Activated CD4-positive, CD25-positive, alpha-beta regulatory T cell treated with anti-CD3 and anti-CD28 coated beads, Interleukin-2, amount 50 U/mL, for 24 hours (primary cell): Measurements from ENCODE around the gene GLS.
"Not testable (repeated sequence)": the region's sequence is repeated elsewhere in the genome, so short reads cannot be mapped to it uniquely, and the experiment has no call there.

Experiments
- ATAC-seq, 2 donors: fragments of 150-1000 bp; cut with Tn5 transposase; one replicate each; pipeline ENCODE4 v1.10.0; 2021; ENCODE audit warnings: mild to moderate bottlenecking in 1 of 2, moderate library complexity in 1 of 2

The GLS gene

GRCh38 chr2:190935054-190935453, 54.4 kb downstream of the GLS start:
- ATAC-seq = no peak

DNA sequence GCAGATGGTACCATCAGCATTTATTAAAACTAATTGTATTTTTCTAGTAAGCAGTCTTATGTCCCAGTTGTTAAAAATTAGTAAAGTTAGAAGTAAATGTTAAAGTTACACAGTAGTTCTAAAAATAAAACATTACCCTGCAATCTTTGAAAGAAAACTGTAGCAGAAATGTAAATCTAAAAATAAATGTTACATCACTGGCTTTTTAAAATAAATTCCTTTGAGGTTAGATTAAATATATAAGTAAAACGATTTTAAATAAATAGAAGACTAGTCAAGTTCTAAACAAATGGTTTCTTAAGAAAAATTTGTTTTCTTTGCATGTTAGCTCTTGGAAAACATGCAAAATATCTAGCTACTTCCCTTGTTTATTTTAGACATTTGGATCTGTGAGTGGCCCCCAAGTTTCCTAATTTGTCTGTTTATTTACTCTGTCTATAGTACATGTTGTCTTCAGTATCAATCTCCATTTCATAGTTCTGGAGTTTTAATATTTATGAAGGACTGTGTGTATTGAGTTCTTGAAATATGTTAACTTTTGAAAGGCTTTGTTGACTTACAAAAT, 58.2 kb downstream of the GLS start:
- no peak for ATAC-seq

- ATAC-seq = no peak
Observed at GRCh38 chr2:190940454-190940853, 59.8 kb downstream of the GLS start.

GRCh38 chr2:190941571-190941970, 61.0 kb downstream of the GLS start:
- ATAC-seq = no peak

GRCh38 chr2:190942697-190943096, 62.1 kb downstream of the GLS start:
- ATAC-seq = no peak

DNA sequence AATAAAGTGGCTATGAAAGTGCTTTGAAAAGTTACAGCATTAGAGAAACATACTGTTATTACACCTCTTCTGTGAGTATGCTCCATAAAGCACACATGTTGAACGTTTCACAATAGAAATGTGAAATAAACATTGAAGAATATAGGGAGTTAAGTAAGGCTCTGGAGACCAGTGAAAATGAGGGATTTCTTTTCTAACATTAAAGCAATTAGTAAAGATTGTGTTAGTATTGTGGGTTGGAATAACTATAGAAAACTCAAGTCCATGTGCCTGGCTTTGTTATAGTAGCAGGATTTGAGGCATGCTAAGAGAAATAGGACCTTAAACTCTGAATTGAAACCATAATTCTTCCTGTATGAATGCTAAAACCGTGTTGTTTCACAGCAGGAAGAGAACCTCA, 63.1 kb downstream of the GLS start:
- no peak for ATAC-seq

- ATAC-seq = no peak
Observed at GRCh38 chr2:190947141-190947540, 66.5 kb downstream of the GLS start.

- peak; percentile 76 to 77 for ATAC-seq
Observed at GRCh38 chr2:190947711-190948251, 67.2 kb downstream of the GLS start.

DNA sequence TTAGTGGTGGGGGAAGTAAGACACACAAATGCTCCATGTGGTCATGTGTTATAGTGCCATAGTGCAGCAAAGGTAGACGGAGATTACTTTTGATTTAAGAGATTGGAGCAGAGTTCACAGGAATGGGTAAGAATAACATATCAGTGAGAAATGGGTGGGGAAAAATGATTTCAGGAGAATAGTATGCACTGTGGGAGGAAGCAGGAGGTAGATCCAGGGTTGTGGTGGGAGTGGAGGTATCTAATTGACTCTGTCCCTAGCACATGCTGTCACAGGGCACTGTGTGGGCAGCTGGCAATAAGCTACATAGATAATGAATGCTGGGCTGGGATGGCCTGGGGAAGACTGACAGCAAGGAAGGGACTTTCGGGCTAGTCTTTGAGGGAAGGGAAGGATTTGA, 68.0 kb downstream of the GLS start:
- ATAC-seq = no peak

- ATAC-seq = no peak
Observed at GRCh38 chr2:190950566-190950991, 70.0 kb downstream of the GLS start.

DNA sequence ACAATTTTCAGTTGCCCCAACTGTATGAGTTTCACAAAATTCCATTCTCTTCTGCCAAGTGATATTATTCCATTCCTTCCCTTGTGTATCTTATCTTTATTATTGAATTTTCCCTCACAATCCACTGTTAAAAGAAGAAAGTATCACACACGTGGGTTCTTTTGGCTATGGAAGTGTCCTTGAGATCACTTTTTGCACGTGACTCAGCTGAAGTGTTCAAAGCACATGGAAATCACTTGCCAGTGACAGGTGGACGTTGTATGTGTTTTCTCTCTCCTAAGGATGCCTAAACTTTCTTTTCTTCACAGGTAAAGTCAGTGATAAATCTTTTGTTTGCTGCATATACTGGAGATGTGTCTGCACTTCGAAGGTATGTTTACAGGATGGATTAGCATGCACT, 72.6 kb downstream of the GLS start:
- no peak for ATAC-seq

DNA sequence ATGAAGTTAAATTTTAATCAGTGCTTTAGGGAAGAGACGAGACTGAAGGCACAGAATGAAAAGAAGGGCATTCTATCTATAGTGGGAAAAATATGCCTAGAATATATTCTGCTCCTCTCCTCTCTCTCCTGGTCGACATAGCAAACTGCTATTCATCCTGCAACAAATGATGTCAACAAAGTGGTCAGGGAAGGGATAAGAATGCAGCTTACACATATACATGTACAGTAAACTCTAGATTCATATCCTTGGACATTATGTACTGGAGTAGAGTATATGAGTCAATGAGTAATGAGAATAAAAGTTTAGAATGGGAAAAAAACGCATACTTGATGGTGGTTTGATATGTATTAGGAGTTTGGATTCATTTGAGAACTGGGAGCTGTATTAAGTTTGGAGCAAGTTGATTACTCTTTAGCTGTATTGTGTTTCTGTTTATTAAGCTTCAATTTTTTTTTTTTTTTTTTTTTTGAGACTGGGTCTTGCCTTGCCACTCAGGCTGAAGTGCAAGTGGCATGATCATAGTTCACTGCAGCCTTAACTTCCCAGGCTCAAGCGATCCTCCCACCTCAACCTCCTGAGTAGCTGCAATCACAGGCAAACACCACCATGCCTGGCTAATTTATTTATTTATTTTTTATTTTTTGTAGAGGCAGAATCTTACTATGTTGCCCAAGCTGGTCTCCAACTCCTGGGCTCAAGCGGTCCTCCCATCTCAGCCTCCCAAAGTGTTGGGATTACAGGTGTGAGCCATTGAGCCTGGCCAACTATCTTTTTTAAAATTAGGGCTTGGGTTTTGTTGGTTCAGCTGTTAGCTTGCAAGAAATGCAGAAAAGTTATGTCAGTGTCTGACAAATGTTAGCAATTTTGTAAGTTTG, 79.5 kb downstream of the GLS start:
- no peak for ATAC-seq

DNA sequence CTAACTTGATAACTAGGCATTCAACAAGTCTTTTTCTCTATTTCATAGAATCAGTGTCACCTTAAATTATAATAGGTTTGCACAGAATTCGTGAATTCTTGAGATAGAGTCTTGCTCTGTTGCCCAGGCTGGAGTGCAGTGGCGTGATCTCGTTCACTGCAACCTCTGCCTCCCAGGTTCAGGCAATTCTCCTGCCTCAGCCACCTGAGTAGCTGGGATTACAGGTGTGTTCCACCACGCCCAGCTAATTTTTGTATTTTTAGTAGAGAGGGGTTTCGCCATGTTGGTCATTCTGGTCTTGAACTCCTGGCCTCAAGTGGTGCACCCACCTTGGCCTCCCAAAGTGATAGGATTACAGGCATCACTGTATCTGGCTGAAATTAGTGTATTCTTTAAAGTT, 80.5 kb downstream of the GLS start:
- ATAC-seq = not testable (repeated sequence)

DNA sequence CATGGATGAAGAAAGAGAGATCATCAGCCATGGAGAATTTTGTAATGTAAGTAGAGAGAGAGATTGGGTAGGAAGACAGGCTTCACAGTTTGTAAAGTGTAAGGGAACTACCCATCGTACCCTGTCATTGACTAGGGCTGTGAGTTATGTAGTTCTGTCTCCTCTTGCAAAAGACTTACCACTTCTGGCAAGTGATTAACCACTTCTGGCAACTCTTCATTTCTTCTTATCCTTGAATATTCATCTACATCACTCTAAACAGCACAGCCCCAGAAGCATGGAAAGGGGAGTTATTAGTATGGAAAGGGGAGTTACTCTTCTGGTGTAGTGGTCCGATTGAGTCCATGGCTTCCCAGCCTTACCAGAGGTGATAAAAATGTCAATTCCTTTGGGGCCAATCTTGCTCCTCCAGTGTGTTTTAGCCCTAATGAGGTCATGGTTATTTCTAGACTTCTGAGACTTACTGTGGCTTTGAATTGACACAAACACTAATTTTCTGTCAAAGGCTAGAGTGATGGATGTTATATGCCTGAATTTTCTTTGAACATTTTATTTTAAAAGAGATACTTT, 81.4 kb downstream of the GLS start:
- ATAC-seq = peak; percentile 3 to 11

- no peak for ATAC-seq
Observed at GRCh38 chr2:190963088-190963487, 82.5 kb downstream of the GLS start.

DNA sequence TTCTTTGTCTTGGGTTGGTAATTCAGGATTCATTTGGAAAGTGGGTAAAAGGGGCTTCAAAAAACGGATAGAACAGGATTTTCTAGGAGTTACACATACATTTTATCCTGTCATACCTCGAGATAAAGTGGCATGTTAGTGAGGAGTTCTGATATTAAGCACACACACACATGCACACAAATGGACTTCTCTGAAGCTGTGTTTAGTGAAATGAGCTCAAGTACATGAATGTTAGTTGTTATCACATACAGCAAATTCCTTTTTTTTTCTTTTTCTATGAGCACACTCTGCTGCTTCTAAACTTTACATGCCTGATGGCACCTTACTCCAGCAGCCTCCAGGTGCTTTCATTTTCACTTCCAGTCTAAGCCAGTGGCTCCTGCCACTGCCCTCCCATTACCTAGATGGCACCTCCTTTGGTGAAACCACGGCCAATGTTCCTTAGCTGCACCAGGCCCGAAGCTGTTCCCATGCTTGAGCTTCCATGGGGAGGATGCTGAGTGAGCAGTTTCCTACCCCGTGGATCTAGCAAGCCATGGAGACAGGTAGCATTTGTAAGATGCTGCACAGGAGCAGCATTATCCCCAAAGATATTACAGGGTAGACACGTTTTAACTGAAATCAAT, 83.7 kb downstream of the GLS start:
- ATAC-seq = peak; percentile 33 to 36

DNA sequence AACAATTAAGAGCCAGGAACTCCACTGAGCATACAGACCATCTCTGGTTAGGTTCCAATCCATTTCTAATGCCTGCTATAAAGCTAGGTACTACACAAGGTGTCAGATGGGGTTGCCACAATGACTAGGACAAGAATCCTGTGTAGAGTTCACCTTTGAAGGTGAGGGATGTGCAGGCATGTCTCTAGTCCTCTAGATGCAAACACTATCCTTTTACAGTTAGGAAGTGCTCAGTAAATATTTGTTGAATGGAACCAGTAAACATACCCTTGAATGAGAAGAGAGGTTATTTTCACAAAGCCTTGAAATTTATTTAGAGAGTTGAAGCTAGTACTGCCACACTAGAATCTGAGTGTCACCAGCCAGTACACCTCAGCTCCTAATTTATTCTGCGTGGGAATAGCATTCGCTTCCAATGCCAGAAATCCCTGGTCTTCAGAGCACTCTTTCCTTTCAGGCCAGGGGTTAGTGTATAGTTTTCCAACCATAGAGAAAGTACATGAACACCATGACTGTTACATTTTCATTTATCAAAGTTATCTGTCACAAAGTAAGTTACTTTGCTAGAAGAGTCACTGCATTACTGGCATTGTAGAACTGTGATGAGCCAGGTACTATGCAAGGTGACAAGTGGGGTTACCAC, 85.1 kb downstream of the GLS start:
- ATAC-seq = no peak

- ATAC-seq = no peak
Observed at GRCh38 chr2:190968522-190968921, 87.9 kb downstream of the GLS start.

DNA sequence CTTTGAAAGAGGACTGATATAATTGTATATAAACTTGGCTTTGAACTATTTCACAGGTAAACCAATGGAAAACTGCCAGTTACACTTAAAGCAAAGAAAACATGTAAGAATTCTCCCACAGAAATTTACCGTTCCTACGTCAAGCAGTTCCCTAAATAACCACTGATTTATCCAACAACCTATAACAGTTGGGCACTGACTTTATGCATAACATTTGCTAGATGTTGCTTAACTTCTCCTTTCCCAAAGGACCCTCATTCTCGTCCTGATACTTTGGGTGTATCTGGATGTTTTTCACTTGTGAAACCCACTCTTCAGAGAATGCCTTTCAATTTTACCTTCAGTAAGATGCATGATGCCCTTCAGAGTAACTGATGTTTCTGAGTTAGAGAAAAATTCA, 89.5 kb downstream of the GLS start:
- no peak for ATAC-seq

GRCh38 chr2:190970873-190971506, 90.4 kb downstream of the GLS start:
- no peak for ATAC-seq

GRCh38 chr2:190972213-190972612, 91.6 kb downstream of the GLS start:
- ATAC-seq = no peak

GRCh38 chr2:190972846-190973245, 92.2 kb downstream of the GLS start:
- no peak for ATAC-seq
